Measurements from ENCODE around the gene CIDEC.
"Not testable (repeated sequence)": the region's sequence is repeated elsewhere in the genome, so short reads cannot be mapped to it uniquely, and the experiment has no call there.

CIDEC gene

DNA sequence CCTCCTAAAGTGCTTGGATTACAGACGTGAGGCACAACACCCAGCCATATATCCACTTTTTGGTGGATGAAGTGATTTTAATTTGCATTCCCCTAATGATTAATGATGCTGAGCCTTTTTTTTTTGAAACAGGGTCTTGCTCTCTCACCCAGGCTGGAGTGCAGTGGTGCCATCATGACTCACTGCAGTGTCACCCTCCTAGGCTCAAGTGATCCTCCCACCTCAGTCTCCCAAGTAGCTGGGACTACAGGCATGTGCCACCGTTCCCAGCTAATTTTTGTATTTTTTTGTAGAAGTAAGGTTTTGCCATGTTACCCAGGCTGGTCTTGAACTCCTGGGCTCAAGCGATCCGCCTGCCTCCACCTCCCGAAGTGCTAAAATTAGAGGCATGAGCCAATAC lies 8.0 kb downstream of the CIDEC start:
- DNase-seq, result not testable (repeated sequence)

DNA sequence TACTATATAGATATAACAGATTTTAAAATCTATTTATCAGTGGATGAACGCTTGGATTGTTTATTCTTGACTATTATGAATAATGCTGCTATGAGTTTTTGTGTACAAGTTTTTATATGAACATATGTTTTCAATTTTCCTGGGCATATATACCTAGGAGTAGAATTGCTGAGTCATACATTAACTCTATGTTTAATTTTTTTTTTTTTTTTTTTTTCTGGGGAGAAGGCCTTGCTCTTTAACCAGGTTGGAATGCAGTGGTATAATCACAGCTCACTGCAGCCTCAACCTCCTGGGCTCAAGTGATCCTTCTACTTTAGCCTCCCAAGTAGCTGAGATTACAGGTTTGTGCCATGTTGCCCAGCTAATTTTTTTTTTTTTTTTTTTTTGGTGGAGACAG lies 9.1 kb downstream of the CIDEC start:
- no peak for DNase-seq

DNA sequence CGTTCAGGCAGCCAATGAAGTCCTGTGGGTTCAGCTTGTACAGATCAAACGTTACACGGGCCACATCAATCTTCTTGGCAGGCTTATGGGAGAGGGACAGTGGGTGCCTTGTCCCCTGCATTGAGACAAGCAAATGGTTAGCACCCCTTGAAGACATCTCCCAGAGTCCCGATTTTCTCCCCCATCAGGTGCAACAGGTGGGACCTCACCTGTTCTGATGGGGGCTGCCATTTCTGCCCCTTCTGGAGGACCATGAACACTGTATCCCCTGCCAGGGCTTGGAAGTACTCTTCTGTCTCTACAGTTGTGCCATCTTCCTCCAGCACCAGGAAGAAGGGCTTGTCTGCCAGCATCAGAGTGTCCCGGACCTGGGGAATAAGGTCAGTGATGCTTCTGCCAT lies 10.1 kb downstream of the CIDEC start:
- no peak for DNase-seq

DNA sequence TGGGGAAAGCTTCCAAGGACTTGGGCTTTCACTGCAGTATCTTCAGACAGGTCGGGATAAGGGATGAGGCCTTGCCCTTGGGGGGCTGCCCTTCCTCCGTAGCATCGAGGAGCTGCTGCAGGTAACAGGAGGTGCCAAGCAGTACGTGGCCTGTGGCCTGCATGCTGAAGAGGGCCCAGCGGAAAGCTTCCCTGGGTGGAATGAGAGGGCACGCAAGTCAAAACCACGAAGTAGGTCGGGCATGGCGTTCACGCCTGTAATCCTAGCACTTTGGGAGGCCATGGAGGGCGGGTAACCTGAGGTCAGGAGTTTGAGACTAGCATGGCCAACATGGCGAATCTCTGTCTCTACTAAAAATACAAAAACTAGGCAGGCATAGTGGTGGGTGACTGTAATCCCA lies 12.9 kb downstream of the CIDEC start:
- DNase-seq, result no peak

DNA sequence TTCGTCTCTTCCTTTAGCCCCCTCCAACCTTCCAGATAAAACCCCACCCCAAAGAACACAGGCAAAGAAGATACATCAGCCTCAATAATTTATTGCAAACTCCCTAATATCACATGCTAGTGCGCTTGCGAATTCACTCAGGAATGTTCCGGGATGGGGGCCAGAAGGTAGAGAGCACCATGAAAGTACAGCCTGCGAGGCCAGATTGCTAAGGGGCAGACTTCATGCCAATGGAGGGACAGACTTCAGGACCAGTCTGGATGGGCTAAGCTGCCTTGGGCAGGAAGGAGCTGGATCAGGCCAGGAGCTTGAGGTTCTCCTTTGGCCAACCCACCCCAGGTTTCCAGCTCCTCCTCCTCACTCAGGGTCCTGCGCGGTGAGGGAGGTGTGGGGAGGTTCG lies 13.4 kb downstream of the CIDEC start:
- no peak for DNase-seq

DNA sequence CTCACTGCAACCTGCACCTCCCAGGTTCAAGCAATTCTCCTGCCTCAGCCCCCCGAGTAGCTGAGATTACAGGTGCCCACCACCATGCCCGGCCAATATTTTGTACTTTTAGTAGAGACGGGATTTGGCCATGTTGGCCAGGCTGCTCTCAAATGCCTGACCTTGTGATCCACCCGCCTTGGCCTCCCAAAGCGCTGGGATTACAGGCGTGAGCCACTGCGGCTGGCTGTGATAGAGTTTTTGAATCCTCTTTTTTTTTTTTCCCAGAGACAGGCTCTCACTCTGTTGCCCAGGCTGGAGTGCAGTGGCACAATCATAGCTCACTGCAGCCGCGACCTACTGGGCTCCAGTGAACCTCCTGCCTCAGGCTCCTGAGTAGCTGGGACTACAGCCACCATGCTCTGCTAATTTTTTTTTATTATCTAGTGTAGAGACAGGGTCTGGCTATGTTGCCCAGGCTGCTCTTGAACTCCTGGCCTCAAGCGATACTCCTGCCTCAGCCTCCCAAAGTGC lies 14.9 kb downstream of the CIDEC start:
- not testable (repeated sequence) for DNase-seq

DNA sequence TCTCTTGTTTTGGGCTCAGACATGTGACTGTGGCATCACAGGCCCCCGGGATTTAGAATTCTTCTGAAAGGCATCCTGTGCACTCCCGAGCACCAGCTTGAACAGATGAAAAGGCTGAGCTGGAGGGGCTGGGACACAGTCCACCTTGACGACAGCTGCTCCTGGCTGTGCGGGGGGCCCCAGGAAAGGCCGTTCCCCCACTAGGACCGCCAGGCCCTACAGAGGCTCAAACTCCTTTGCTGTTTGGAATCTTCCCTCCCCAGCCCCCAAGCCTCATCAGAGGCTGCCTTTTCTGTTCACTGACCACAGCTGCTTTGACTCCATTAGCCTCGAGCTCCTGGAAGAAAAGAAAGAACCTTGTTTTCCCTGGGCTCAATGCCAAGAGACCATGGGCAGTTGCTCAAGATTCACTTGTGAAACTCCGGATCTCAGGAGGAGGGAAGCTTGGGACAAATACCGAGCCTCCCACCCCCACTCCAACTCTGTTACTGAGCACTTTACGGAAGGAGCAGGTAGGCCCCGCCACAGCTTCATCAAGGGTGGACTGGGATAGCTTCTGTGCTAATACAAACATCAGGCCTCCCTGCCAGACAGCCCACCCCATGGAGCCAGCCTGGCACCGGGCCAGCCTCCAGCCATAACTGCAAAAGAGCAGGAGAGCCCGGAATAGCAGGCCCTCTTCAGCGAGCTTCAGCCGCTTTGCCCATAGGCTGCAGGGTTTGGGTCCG lies 15.7 kb downstream of the CIDEC start:
- no peak for DNase-seq

DNA sequence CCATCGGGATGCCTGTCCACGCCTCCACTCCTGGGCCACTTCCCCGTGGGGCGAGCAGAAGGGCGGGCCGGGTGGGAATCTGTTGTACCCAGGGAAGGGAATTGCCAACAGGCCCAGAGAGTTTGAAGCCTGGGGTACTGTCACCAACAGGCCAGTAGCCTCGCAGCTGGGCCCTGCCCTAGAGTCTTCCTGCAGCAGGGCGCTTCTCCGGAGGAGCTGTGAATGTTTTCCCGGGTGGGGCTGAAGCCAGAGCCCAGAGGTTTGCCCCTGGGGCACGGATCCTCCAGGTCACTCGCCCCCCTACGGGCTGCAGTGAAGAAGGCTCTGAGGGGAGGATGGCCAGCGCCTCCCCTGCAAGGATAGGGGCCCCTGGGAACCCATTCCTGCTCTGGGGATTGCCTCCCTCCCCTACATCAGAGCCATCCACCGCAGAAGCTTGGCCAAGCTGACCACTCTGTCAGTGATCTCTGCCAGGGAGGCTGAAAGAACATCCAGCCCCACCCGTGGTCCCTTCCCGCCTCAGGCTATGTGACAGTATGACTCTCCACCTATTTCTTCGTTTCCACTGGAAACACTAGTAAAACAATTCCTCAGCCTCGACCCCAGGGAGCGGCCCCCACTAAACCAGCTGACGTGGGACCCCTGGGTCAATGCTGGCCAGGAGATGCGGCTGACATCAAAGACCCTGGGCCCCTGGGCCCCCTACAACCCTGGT lies 16.8 kb downstream of the CIDEC start:
- DNase-seq, result no peak

DNA sequence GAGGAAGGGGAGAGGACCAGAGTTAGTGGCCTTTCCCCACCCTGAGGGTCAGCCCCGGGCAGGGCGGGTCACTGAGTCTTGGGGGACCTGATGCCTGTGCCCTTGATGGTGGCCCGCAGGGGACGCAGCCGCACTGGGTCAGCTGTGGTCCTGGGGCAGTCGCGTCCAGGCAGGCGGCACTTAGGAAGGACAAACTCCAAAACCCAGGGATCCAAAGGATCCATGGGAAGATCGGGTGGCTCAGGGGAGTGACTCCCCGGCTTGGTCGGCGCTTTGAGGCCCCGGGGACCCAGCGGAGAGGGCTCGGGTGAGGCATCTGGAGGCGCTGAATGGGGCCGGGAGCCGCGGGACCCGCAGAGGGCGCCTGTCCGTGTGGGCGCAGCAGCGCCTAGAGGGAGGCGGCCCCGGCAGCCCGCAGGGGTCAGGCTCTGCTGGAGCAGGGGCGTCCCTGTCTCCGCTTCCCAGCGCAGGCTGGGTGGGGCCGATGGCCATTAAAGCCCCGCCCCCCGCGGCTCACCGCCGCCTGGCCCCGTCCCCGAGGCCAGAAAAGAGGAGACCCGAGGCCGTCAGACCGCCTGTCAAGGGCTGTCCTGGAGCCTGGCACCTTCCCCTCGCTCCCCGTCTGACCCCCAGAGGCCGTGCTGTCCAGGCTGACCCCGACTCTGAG lies 17.5 kb downstream of the CIDEC start:
- DNase-seq, result peak; percentile 35

DNA sequence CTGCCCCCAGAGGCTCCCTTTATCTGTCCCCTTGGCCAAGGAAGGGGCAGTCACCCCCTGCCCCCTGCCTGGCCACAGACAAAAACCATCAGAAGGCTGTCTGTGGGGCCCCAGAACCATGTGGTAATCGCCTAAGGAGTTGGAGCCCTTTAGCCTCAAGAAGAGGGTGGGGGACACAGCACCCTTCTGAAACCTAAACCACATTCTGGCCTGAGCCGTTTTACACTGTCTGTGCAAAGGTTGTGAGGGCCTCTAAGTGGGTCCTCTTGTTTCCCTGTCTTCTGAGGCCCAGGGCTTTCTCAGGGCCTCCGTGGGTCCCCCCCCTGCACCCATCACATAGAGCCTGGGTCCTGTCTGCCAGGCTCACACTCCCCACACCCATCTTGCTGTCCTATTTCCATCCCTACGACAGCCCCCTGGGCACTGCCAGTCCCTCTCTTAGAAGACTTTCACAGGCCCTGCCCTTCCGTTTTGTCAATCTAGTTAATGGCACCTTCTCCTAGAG lies 18.4 kb downstream of the CIDEC start:
- no peak for DNase-seq

DNA sequence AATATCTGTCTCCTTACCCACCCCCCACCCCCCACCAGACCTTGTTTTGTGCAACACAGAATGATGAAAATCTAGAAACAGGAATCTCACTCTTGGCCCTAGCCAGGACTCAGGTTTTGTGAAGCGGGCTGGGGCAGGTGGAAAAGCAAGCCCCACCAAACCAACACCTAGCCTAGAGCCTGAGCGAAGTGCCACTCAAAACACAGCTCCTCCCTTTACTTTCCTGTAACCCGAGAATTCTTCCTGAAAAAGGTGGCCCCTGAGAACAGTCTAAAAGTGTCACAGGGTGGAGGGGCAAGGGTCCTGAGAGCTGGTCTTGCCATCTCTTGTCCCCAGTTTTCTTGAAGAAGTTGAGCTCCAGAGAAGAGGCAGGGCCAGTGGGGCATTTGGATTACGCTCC lies 18.9 kb downstream of the CIDEC start:
- no peak for DNase-seq

DNA sequence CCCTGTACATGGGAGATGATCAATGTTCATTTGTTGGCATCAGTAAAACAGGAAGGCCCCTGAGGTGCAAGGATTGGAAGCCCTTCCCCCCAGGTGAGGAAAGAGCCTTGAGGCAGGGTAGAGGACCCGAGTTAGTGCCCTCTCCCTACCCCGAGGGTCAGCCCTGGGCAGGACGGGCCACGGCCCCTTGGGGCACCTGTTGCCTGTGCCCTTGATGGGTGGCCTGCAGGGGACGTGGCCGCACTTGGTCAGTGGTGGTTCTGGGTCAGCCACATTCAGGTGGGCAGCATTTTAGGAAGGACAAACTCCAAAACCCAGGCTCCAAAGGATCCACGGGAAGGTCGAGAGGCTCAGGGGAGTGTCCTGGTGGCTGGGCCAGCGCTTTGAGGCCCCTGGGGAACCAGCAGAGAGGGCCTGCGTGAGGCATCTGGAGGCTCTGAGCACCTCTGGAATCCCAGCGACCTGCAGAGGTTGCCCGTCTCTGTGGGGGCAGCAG lies 20.5 kb downstream of the CIDEC start:
- no peak for DNase-seq

DNA sequence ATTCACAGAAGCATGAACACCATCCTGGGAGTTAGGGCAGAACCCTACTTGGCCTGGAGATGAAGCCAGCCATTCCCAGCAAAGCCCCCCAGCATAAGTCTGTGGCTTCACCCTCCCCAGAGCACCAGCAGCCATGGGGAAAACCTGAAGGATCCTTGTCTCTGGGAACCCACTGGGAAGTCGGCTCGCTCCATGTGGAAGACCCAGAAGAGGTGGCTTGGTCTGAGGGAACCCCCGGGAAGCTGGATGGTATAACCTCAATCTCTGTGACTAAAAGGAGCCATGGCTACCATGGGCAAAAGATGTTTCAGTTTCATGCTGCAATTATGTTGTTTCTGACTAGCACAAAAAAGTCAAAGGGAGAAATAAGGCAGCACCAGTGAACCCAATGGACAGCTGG lies 24.5 kb downstream of the CIDEC start:
- no peak for DNase-seq

DNA sequence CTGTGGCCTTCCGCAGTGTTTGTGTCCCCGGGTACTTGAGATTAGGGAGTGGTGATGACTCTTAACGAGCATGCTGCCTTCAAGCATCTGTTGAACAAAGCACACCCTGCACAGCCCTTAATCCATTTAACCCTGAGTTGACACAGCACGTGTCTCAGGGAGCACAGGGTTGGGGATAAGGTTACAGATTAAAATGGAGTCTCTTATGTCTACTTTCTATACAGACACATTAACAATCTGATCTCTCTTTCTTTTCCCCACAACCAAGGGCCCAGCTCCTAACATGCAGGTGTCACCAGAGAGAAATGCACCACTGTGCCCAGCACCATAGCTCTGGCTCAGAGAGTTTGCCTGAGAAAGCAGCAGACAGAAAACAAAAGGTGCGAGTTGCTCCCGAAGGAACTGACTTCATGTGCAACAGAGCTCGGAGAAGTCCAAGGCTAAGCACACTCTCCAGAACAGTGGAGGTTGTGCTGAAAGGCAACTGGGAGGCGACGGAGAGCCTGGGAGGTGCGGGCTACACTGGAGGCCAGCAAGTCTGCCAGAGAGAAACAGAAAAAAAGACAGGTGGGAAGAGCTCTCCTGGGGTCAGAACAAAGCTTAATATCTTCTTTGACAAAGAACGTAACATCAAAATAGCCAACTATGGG lies 25.6 kb downstream of the CIDEC start:
- not testable (repeated sequence) for DNase-seq

DNA sequence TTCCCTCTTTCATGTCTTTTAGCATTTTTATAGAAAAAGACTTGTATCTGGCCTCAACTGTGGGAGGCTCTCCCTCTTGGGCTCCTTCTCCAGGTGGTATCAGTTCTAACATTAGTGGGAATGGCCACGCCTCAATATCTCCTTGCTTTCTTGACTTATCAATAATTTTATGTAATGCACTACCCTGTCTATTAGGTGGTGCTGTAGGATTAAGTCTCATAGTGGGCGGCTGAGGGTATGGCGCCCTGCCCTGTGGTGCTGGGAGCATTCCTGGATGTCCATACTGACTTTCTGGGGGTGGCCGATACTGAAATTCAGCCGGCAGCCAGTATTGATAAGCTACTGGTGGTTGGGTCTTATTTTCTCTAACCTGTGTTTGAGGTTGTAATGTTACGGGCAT lies 27.5 kb downstream of the CIDEC start:
- DNase-seq, result no peak

DNA sequence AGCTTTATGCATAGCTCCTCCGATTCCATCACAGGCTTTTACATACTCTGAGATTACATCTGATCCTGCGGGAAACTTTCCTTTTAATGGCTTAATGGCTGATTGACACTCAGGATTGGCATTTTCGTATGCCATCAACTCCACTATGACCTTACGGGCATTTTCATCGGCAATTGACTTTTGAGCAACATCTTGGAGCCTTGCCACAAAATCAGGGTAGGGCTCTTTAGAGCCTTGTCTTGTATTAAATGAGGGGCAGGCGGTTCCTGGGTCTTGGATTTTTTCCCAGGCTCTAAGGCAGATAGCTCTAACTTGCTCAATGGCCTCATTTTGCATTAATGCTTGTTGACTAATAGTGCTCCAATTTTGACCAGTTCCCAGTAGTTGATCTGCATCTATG lies 28.1 kb downstream of the CIDEC start:
- DNase-seq, result not testable (repeated sequence)

DNA sequence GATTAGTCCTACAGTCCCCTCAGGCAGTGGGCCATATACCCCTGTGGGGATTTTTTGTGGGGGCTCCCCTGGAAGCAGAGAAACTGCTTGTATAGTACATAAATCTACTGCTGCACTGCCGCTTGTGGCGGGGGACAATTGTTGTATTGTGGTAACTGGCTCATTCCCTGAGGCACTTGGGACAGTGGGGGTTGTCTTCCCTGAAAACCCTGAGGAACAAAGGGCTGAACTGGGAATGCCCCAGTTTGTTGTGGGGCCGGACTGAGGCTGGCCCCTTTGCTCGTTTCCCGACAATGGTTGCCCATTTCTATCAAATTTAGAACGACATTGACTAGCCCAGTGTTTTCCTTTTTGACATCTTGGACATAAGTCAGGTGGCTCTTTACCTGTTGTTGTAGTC lies 28.7 kb downstream of the CIDEC start:
- not testable (repeated sequence) for DNase-seq

DNA sequence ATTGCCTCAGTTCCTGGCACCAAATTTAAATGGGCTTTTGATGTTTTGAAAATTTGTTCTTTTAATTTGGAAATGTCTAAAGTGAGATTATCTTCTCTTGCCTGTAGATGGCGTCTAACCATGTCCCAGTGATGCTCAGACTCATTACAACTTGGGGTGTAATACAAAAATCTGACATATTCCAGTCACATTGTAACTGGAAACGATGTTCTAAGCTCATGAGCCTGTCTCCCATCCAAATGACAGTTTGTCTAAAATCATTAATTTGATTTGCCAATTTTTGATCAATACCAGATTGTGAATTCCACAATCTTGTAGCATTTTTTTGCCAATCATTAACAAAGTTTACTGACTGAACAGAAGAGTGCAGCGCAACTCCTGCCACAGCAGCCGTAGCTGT lies 31.2 kb downstream of the CIDEC start:
- DNase-seq, result not testable (repeated sequence)

DNA sequence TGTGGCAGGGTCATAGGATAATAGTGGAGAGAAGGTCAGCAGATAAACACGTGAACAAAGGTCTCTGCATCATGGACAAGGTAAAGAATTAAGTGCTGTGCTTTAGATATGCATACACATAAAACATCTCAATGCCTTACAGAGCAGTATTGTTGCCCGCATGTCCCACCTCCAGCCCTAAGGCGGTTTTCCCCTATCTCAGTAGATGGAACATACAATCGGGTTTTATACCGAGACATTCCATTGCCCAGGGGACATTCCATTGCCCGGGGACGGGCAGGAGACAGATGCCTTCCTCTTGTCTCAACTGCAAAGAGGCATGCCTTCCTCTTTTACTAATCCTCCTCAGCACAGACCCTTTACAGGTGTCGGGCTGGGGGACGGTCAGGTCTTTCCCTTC lies 32.2 kb downstream of the CIDEC start:
- DNase-seq, result not testable (repeated sequence)

DNA sequence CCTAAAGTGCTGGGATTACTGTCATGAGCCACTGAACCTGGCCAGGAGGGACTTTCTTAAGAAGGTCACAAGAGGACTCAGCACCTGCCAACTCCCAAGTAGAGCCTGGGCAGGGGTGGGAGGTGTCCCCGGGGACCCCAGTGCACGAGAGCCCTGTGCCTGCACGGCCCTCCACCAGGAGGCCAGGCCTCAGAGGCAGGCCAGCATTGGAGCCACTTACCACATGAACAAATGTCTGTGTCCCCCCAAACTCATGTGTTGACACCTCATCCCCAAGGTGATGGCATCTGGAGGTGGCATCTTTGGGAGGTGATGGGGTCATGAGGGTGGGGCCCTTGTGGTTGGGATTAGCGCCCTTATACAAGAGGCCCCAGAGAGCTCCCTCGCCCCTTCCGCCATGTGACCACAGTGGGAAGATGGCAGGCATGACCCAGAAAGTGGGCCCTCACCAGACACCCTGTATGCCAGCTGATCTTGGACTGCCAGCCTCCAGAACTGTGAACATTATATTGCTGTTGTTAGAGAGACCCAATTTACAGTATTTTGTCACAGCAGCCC lies 33.0 kb downstream of the CIDEC start:
- no peak for DNase-seq

DNA sequence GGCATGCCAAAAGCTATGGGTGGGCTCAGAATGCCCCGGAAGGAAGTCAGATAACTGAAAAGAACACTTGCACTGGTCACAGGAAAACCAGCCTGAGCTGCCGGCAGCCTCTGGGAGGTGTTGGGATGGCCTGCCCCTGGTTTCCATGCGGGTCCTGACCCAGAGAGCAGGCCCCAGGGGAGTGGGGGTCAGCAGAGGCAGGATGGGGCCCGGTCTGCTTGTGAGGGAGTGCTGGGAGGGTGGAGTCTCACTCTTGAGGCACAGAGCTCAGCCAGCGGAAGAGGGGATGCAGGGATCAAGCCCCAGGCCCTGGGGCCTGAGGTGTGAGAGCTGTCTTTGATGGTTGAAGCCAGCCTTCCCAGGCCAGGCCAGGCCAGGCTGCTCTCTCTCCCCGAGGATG lies 33.8 kb downstream of the CIDEC start:
- DNase-seq, result no peak

DNA sequence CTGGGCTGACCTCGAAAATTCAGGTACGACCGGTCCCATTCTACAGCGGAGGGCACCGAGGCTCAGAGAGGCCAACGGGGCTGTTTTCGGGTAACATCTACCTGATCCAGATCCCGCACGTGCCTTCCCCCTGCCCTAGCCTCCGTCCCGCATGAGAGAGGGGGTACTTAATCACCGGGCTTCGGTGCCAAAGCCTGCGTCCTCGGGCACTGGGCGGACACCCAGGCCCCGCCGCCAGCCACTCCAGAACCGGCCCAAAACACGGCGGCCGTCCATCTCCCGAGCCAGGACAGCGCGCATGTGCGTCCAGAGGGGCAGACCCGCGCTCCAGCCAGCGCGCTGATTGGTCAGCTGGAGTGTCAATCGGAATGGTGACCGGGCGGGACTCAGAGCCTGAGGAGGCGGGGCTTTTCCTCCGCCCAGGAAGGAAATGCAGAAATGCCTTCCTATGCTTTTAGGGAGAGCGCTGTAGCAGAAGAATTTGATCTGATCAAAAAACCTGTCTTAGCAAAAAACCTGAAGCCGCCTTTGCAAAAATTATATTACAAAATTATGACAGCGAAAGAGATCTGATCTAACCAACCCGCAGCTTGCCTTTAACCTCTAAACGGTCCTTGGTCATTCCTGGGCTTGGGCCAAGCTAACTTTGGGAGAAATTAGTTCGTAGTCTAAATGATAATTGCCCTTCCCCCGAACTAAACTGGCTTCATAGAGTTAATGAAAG lies 36.2 kb downstream of the CIDEC start, which contains the start of gene RPUSD3:
Gene RPUSD3, minus strand, starts transcription at position 294 of the 724 bp plus-strand sequence. Its CDS starts 18 bp downstream, at position 276.
- peak; percentile 97 for DNase-seq

Data from activated CD8-positive, alpha-beta memory T cell treated with anti-CD3 and anti-CD28 coated beads, Interleukin-2, amount 50 U/mL, for 4 hours (primary cell).